GM18498 (cell line): ENCODE results near the gene SLC25A24.

Experiments
- ATAC-seq: cut with Tn5 transposase; IDR thresholded peaks from one replicate; pipeline ENCODE4 v1.9.1; 2021; ENCODE audit warnings: mild to moderate bottlenecking, moderate library complexity; ENCODE audit not compliant: unreplicated experiment

Gene SLC25A24

DNA sequence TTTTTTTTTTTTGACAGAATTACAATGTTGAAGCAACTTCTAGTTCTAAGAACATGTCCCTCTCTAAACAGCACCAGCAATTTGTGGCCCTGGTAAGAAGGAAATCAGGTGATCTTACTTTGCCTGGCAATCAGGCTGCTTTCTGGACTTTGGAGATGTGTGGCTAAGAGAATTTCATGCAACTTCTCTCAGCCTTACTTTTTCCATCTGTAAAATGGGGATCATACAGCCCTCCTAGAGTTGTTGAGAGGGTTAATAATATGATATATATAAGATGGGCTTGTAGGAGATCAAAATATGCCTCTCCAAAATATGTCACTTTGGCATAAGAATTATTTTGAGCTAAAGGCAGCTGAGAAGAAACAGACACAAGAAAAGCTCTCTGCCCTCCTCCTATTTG is 92.0 kb downstream of the SLC25A24 start:
- no peak for ATAC-seq

DNA sequence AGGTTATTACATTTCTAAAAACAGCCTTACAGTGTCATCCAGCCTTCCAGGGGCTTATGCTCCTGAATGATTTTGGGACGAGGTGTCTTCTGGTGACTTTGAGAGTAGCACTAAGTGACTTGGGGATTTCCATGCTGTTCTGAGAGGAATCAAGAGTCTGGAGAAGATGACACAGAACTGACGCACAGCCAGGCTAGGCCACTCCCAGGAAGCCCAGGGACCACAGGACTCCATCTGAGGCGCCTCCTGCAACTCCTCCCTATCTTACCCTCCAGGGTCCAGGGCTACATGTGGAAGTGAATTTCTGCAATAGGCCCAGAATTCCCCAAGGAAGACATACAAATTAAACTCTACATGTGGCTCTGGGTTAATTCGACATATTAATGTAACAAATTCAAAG is 92.5 kb downstream of the SLC25A24 start:
- no peak for ATAC-seq

DNA sequence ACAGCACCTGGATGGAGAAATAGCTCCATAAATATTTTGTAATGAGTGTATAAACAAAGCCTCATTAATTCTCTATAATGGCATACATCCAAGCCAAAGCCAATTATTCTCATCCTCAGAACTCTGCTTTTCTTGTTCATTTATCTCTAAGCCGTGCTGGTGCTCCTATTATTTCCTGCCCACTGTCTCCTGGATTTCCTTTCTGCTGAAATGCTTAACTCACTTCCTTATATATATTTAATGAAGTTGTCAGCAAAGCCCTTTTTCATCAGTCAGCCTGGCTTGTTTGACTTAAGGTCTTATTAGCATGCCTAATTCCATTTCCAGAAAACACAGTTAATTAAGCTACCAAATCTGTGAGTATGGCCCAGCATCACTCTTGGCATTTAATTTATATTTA is 93.4 kb downstream of the SLC25A24 start:
- ATAC-seq = no peak

DNA sequence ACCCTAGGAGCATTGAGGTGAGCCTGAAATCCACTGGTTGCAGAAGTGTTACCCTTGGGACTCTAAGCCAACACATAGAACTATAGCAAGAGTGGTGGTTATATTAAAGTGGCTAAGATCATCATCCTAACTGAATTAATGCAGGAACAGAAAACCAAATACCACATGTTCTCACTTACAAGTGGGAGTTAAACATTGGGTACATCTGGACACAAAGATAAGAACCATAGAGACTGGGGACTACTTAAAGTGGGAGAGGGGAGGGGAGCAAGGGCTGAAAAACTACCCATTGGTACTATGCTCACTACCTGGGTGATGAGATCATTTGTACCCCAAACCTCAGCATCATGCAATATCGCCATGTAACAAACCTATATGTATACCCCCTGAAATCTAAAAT is 100.0 kb downstream of the SLC25A24 start:
- ATAC-seq = no peak

DNA sequence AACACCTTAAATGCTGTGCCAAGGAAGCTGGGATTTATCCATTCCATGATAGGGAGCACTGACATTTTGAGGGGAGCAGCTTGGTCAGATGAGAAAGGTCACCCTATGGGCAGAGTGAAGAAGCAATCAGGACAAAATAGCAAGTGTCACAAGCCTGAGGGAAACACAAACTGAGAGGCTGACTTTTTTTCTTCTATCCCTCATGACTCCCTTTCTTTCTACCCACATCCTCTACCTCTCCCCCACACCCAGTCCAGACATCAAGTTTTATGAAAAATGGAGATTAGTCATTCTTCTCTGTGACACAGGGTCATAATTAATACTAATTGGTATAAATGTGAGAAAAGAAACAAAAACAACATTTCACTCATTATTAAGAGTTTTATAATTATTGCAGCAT is 103.1 kb downstream of the SLC25A24 start:
- no peak for ATAC-seq

DNA sequence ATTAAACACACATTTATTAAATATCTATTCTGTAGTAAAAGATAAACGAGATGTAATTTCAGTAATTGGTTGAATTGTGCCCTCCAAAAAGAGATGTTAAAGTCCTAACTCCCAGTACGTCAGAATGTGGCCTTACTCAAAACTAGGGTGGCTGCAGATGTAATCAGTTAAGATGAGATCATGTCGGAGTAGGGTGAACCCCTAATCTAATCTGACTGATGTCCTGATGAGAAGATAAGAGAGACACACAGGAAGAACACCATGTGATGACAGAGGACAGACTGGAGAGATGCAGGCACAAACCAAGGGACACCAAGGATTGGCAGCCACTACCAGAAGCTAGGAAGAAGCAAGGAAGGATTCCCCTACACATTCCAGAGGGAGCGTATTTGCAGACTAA is 104.1 kb downstream of the SLC25A24 start:
- no peak for ATAC-seq

DNA sequence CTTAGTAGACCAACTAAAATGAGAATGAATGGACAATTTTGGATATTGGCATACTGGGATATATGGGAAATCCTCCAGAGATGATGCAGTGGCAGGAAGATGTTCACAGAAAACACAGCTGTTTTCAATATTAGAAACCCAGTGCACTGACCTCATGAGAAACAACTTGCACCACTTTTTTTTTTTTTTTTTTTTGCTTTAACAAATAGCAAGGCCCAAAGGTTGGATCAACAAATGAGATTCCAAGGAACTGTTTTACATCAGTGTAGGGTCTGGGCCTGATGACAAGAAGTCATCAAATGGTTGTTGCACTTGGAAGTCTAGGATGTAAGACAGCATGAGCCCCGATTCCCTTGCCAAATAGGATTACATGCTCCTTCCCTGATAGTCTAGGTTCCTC is 110.7 kb downstream of the SLC25A24 start:
- no peak for ATAC-seq

DNA sequence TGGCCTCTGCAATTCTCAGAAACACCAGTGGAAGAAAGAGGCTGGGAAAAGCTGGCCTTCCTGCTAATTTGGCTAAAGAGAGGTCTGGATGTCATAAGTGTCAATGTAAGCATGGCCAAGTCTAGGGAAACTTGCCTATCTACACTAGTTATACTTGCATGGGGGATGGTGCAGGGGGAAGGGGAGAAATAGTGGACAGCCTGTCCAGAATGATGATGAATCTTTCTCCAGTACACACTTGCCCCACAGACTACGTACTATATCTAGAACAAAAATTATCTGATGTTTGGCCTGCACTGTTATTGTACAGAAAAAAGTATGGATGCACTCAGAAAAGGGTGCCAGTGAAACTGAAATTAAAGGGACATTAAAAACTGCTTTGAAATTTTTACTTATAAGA is 114.5 kb downstream of the SLC25A24 start:
- ATAC-seq = no peak

DNA sequence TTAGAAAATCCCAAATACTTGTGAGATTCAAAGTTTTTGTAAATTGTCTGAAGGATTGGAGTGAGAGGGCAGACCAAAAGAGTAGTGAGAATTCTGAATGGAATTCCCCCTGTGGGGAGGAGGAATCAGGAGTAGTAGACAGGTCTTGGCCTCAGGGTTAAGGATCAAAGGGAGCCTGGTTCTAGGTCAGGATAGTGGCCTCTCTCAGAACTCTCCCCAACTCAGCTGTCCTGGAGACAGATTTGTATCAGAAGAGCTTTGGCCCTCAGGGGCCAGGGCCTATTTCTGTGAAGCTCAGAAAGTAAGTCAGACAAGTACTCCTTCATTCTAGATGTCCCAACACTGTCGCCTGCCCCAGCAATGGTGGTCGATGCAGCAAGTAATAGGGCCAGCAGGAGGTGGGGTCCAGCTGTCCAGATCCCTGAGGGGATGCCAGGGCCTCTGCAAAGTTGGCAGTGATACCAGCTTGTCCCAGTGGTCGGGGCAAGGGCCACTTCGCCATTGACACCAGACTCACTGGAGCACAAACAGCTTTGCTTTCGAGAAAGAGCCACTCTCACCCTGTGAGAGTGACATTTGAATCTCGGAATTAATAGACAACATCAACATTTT is 115.2 kb downstream of the SLC25A24 start:
- no peak for ATAC-seq
